HG03520 (cell line): Measurements from ENCODE around the gene PHACTR2.
"Not testable (repeated sequence)": the region's sequence is repeated elsewhere in the genome, so short reads cannot be mapped to it uniquely, and the experiment has no call there.

Source experiments
- ATAC-seq: cut with Tn5 transposase; IDR thresholded peaks from one replicate; pipeline ENCODE4 v1.9.1; 2021; ENCODE audit warnings: mild to moderate bottlenecking, moderate library complexity; ENCODE audit not compliant: unreplicated experiment

PHACTR2 gene

DNA sequence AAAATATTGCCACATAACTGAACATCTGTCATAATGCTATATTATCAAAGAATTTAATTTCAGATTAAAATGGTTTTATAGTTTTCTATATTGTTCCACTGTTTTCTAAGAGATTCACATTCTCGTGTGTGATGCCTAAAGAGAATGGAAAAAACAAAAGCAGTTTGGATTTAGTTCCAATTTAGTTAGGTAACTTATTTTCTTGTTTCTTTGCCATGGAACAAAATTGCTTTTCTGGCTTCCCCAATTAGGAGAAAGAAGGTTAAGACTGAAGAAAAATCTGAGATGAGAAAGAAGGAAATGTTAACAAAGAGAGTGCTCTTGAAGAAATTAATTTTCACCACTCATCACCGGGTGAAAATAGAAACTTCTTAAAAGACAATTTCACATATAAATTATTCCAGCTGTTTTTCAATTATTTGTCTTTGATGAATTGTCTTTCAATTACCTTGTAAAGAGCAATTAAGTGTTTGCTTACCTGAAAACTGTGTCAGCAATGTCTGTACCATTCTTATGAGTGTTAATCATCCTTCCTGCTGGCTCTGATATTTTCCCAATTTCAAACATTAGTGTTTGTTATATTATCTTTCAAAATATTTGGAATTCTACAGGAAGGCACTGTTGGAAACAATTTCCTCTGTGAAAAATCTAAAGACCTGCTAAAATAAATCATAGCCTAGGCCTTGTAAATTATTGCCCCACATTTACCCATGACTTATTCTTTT lies 19.5 kb downstream of the PHACTR2 start:
- no peak for ATAC-seq

GRCh38 chr6:143698329-143698728 lies 20.6 kb downstream of the PHACTR2 start:
- ATAC-seq: no peak

- ATAC-seq: no peak
These were observed 21.1 kb downstream of the PHACTR2 start for GRCh38 chr6:143698759-143699429.

DNA sequence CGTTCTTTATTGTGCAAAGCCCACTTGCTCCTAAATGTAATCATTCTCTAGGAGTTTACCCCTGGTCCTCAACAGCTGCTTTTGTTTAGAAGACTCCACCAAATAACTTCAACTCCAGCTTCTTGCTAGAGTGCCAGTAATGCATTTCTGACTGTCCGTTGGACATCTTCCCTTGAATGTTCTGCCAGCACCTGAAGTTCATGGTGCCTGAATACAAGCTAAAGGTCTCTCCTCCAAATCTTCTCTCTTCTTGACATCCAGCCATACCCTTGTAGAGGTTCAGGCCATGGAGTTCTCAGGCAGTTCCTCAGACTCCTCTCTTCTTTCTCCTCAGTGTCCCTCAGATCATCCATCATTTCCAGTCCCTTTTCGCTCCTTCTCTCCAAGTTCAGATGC lies 21.7 kb downstream of the PHACTR2 start:
- ATAC-seq: no peak

GRCh38 chr6:143700684-143701348 lies 23.1 kb downstream of the PHACTR2 start:
- ATAC-seq: no peak

GRCh38 chr6:143701349-143702234 lies 23.8 kb downstream of the PHACTR2 start:
- ATAC-seq: no peak

DNA sequence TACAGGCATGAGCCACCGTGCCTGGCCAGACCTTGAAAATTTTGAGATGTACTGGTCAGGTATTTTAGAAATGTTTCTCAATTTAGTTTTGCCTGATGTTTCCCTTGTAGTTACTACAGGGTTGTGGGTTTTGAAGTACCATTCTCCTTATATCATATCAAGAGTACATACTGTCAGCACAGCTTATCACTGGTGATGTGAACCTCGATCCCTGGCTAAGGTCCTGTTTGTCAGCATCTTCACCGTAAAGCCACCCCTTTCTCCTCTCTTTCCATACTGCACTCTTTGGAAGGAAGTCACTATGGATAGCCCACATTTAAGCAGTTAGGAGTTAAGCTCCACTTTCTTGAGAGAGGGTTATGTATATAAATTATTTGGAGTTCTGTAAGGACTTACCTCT lies 27.8 kb downstream of the PHACTR2 start:
- ATAC-seq: no peak

GRCh38 chr6:143707697-143708096 lies 29.9 kb downstream of the PHACTR2 start:
- no peak for ATAC-seq

DNA sequence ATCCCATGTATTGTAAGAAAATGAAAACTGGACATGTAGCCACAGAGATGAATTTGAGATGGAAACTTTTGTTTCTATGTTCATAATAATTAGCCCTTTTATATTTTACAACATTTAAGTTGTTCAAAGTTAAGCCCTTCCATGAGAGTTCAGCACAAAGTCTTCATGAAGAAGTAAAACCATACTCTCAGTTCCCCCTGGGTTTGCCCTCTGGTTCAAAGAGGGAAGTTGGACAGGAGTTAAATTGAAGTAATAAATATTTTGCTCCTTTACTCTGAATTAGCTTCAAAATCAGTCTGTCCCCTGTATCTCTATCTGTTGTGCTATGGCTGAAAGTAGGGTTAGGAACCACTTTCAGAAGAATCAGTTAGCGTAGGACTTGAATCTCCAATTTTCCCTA lies 31.1 kb downstream of the PHACTR2 start:
- no peak for ATAC-seq

DNA sequence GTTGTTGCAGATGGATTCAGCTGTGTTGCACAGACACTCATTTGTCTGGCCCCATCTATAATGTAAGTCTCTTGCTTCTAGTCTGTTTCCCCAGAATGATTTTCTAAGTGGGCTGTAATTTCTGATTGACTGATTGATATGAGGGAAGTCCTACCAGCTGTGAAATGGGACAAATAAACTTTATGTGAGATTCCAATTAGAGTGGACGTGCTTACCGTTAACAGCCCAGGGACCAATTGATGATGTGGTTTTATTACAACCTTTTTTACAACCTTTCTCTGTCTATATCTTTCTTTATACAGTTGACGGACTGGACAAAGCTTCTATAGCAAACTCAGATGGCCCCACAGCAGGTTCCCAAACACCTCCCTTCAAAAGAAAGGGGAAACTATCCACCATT lies 33.9 kb downstream of the PHACTR2 start:
- no peak for ATAC-seq

DNA sequence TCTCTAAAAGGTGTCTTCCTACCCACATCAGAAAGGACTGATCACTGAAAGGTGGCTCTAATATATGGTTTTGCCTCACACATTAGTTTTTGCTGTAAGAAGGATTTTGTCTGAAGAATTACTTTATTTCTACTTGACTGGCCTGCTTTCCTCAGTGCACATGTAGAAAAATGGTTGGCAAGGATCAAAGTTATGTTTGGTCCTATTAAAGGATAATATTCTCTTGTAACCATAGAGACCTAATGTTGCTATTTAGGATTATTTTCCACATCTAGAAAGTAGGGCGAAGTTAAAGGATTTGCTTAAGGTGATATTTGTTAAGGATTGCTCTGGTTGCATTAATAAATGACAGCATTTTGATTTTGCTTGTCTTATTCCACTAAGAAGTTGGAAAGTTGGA lies 40.7 kb downstream of the PHACTR2 start:
- ATAC-seq: no peak

DNA sequence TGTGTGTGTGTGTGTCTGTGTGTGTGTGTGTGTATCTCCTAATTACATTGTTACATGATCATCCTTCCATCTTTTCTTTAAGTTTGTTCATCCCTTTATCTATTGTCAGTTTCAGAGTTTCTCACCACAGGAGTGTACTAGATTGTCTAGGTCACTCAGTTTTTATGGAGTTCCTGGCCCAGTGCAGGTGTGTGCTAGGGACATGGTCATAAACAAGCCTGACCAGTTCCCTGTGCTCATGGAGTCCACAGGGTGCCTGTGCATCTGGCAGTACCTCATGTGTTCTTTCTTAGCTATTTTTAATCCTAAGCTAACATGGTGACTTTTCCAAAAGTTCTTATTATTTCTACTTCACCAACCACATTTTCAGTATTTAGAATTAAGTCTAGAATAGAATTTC lies 43.9 kb downstream of the PHACTR2 start:
- no peak for ATAC-seq

- no peak for ATAC-seq
These were observed 47.1 kb downstream of the PHACTR2 start for GRCh38 chr6:143724876-143725275.

GRCh38 chr6:143726015-143726647 lies 48.4 kb downstream of the PHACTR2 start:
- ATAC-seq: no peak

- ATAC-seq: no peak
These were observed 49.3 kb downstream of the PHACTR2 start for GRCh38 chr6:143727035-143727434.

GRCh38 chr6:143731789-143732188 lies 54.0 kb downstream of the PHACTR2 start:
- ATAC-seq: no peak

DNA sequence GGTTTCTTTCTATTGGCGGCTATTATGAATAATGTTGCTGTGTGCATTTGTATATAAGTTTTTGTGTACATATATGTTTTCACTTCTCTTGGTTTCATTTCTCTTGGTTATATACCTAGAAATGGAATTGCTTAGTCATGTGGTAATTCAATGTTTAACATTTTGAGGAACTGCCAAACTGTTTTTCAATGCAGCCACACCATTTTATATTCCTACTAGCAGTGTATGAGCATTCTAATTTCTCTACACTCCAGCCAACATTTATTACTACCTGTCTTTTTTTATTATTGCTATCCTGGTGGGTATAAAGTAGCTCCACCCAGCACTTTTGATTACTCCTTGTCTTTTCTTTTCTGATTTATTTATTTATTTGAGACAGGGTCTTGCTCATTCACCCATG lies 54.8 kb downstream of the PHACTR2 start:
- no peak for ATAC-seq

GRCh38 chr6:143733510-143733909 lies 55.7 kb downstream of the PHACTR2 start:
- ATAC-seq: no peak

GRCh38 chr6:143734641-143735063 lies 56.9 kb downstream of the PHACTR2 start:
- ATAC-seq: no peak

DNA sequence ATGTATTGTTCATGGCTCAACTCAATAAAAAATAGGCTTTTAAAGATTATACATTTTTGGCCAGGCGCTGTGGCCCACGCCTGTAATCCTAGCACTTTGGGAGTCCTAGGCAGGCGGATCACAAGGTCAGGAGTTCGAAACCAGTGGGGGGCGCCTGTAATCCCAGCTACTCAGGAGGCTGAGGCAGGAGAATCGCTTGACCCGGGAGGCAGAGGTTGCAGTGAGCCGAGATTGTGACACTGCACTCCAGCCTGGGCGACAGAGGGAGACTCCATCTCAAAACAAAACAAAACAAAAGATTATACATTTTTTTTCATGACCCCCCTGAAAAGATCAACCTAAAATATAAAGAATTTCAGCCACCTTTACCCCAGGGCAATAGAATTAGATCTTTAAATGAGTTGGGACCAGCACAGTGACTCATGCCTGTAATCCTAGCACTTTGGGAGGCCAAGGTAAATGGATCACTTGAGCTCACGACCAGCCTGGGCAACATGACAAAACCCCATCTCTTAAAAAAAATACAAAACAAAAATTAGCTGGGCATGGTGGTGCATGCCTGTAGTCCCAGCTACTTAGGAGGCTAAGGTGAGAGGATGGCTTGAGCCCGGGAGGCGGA lies 60.4 kb downstream of the PHACTR2 start:
- not testable (repeated sequence) for ATAC-seq
